GM12874 (cell line): ENCODE results near the gene PDE2A.

Experiments
- TF ChIP-seq, protein P1 (sequence below): IDR thresholded peaks from 2 replicates; pipeline ENCODE4 v1.5.1; 2011; ENCODE audit warnings: low read depth, mild to moderate bottlenecking, control low read depth, low read length, moderate library complexity; ENCODE audit not compliant: insufficient read depth

The PDE2A gene

DNA sequence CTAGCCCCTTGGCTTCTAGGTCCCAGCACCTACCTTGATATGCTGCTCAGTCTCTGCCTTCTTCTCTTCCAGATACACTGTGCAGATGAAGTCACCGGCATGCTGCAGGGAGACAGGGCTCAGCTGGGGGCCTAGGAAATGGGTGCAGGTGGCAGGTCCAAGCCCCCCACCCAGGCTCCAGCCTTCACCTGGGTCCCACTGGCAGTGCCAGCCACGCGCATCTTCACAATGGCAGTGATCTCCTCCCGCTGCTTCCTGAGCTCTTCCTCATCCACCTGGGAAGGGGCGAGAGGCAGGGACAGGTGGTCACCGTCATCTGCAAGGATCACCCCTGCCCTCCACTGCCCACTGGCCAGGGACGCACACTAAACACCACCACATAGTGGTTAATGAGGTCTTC is 21.1 kb upstream of the PDE2A start:
- TF ChIP-seq, protein P1, sequence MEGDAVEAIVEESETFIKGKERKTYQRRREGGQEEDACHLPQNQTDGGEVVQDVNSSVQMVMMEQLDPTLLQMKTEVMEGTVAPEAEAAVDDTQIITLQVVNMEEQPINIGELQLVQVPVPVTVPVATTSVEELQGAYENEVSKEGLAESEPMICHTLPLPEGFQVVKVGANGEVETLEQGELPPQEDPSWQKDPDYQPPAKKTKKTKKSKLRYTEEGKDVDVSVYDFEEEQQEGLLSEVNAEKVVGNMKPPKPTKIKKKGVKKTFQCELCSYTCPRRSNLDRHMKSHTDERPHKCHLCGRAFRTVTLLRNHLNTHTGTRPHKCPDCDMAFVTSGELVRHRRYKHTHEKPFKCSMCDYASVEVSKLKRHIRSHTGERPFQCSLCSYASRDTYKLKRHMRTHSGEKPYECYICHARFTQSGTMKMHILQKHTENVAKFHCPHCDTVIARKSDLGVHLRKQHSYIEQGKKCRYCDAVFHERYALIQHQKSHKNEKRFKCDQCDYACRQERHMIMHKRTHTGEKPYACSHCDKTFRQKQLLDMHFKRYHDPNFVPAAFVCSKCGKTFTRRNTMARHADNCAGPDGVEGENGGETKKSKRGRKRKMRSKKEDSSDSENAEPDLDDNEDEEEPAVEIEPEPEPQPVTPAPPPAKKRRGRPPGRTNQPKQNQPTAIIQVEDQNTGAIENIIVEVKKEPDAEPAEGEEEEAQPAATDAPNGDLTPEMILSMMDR = no peak

DNA sequence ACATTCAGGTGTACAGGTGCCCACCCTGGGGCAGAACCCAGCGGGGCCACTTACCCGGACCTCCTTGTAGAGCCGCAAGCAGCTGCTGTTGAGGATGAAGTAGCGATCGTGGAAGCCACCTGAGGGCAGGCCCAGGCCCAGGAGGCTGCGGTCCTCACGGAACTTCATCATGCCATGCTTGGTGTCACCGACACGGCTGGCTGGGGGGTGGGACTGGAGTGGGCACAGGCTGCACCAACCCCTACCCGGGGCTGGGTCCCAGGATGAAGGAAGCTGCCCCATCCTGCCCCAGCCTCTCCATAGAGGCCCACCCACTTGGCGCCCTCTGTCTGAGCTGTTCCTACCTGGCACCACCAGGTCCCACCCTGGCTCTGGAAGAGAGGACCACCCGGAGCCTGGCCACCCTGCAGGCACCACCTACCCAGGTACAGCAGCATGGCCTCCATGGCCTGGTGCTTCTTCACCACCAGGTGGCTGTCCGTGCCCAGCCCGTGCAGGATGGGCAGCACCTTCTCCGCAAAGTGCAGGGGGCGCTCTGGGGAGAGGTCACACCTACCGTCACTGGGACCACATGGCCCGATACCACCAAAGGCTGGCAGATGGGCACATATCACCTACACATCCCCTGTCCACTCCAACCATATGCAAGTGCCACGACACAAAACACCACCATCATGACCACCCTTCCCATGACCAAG is 19.2 kb upstream of the PDE2A start:
- TF ChIP-seq, protein P1 = 0 out of 2 replicates have a peak, but pooled peaks have one; percentile 3

DNA sequence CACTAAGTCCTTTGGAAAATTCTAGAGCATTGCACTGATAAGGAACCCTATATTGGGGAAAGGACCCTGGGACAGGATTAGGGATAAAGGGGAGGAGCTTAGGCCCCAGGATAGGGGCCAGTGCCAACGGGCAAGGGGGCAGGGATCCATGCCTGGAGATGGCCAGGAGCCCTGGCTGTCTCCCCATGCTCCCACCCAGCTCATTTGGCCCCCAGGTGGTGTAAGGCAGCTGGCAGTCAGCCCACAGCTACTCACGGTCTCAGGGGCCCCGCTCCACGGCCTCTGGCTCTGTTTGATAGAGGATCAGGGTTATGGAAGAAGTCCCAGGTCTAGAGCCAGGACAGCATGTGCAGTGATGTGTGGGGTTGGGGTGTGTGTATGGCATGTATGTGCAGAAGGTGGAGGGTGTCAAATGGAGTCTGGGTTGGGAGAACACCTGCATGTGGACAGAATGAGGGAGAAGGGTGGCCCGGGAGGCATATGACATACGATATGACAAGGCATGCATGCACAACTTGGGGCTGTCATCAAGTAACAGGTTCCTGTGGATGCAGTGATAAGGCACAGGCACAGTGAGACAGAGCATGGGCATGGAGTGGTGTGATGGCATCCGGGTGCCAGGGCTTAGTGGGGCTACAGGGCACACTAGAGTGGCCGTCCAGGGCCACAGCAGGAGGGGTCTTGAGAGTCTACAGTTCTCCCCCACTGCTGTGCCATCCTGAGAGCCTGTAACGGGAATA is 18.4 kb upstream of the PDE2A start:
- TF ChIP-seq, protein P1 = no peak

DNA sequence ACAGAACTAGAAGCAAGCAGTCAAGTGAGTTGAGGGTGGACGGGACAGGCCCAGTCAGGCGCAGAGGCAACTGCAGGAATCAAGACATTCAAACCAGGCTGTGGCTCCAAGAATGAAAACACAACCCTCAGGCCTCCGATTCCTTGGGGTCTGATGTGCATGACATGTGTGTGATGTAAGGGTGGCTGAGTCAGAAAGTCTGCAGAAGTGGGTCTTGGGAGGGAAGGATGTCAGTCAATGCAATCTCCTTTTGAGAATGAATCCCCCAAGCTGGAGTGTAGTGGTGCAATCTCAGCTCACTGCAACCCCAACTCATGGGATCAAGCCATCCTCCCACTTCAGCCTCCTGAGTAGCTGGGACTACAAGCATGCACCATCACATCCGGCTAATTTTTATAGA is 15.9 kb upstream of the PDE2A start:
- TF ChIP-seq, protein P1 = no peak

DNA sequence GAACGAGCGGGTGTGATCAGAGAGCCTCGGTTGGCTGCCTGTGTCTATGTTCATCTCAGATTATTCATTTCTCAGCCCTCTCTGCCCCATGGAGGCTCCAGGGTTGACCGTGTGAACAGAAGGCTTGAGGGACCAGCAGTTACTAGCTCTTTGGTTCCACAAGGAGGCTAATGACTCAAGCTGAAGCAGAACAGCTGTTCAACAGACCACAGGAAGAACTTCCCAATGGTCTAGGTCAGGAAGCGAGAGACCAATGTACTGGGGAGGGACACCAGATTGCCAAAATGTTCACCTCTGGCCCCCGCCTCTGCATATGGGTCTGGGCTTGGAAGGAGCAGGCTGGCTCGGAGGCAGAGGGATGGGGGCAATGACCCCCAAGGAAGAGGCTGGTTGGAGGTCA is 14.7 kb upstream of the PDE2A start:
- TF ChIP-seq, protein P1 = no peak

DNA sequence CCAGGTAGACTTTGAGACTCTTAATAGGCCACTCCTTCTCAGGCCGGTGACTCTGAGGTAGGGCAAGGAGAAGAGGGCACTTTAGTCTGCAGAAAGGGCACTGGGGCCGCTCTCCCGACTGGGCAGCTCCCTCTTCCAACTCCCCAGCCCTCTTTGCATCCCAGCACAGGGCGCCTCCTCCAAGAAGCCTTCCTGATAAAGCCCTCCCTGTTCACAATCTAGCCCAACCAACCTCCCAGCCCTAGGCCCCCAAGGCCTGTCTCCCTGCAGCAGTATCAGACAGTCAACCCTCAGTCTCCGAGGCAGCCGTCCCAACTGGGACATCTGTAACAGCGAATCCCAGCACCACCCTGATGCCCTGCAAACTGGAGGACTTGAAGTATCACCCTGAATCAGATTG is 14.3 kb upstream of the PDE2A start:
- TF ChIP-seq, protein P1 = no peak

DNA sequence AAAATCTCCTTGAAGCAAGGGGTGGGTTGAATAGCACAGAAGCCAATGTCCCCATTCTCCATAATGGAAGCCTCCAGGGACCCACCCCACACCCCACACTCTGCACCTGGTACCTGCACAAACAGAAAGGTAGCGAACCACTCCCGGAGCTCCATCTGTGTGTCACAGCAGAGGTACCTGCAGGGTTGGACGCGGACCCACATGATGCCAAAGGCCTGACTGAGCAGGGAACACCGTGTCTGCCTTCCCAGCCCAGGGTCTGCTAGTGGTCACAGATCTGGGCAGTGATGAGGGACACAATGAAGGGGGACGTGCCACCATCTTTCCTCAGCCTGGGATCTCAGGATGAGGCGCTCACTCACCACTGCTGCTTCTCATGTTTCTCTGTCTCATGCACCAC is 13.1 kb upstream of the PDE2A start:
- TF ChIP-seq, protein P1 = no peak
